SK-N-SH (cell line): Measurements from ENCODE around the gene OR2T6.

Source experiments
- CTCF ChIP-seq: fragments of 200-600 bp; sonication (generic); IDR thresholded peaks from 2 replicates; pipeline ENCODE4 v1.6.1; 2017; ENCODE audit warnings: antibody characterized with exemption, mild to moderate bottlenecking, moderate library complexity
- IRF3 ChIP-seq: fragments of 150-350 bp; IDR thresholded peaks from 2 replicates; pipeline ENCODE4 v1.6.1; 2016; ENCODE audit warnings: mild to moderate bottlenecking, low read depth, low read length
- JUND ChIP-seq: IDR thresholded peaks from 2 replicates; pipeline ENCODE4 v1.4.0; 2012
- NFIC ChIP-seq: IDR thresholded peaks from 2 replicates; pipeline ENCODE4 v1.4.0; 2012; ENCODE audit warnings: borderline replicate concordance
- RXRA ChIP-seq: IDR thresholded peaks from 2 replicates; pipeline ENCODE4 v1.4.0; 2012; ENCODE audit warnings: low read depth, mild to moderate bottlenecking, borderline replicate concordance
- USF1 ChIP-seq: IDR thresholded peaks from 2 replicates; pipeline ENCODE4 v1.4.0; 2012; ENCODE audit warnings: low read depth, borderline replicate concordance

GRCh38 chr1:248388426-248388825 lies 12.9 kb downstream of the OR2T6 start:
- TF ChIP-seq JUND: no peak
- no peak for TF ChIP-seq NFIC
- TF ChIP-seq IRF3: no peak
- TF ChIP-seq CTCF: no peak
- TF ChIP-seq USF1: no peak
- TF ChIP-seq RXRA: no peak
